H9 (cell line): ENCODE data around the gene ZNF212. TPM values are rescaled to one million over a fixed set of nuclear protein-coding genes. Genes with fewer than 3 reads are reported as not detected.

Source experiments
- DNase-seq: peaks from one replicate; pipeline ENCODE4 v3.0.0-alpha.2; 2017
- H2AFZ ChIP-seq: one replicate; pipeline ENCODE4 v1.6.1; 2013; ENCODE audit warnings: mild to moderate bottlenecking, low read length, control low read depth, moderate library complexity
- H2AK5ac ChIP-seq: 2 replicates; pipeline ENCODE4 v1.6.1; 2013; ENCODE audit warnings: low read length, control low read depth, mixed read lengths; ENCODE audit not compliant: insufficient read length
- H2BK120ac ChIP-seq: one replicate; pipeline ENCODE4 v1.6.1; 2013; ENCODE audit warnings: low read depth, mild to moderate bottlenecking, low read length, control low read depth, inconsistent platforms; ENCODE audit not compliant: poor library complexity, severe bottlenecking
- H2BK12ac ChIP-seq: 2 replicates; pipeline ENCODE4 v1.6.1; 2013; ENCODE audit warnings: low read length, control low read depth, mixed read lengths, low read depth; ENCODE audit not compliant: insufficient read length
- H2BK15ac ChIP-seq: 2 replicates; pipeline ENCODE4 v1.6.1; 2013; ENCODE audit warnings: low read depth, low read length, control low read depth
- H2BK20ac ChIP-seq: one replicate; pipeline ENCODE4 v1.6.1; 2013; ENCODE audit warnings: low read depth, mild to moderate bottlenecking, low read length, control low read depth, inconsistent platforms; ENCODE audit not compliant: poor library complexity, severe bottlenecking
- H2BK5ac ChIP-seq: 2 replicates; pipeline ENCODE4 v1.6.1; 2013; ENCODE audit warnings: low read length, control low read depth, mixed read lengths; ENCODE audit not compliant: insufficient read length
- H3K14ac ChIP-seq: 2 replicates; pipeline ENCODE4 v1.6.1; 2013; ENCODE audit warnings: low read length, control low read depth; ENCODE audit not compliant: insufficient read depth
- H3K18ac ChIP-seq: 2 replicates; pipeline ENCODE4 v1.6.1; 2013; ENCODE audit warnings: low read depth, mild to moderate bottlenecking, mixed read lengths, low read length, control low read depth; ENCODE audit not compliant: insufficient read length
- H3K23ac ChIP-seq: 2 replicates; pipeline ENCODE4 v1.6.1; 2013; ENCODE audit warnings: low read length, control low read depth, mixed read lengths, low read depth; ENCODE audit not compliant: insufficient read length
- H3K23me2 ChIP-seq: 2 replicates; pipeline ENCODE4 v1.6.1; 2013; ENCODE audit warnings: low read depth, mild to moderate bottlenecking, mixed read lengths, low read length, control low read depth; ENCODE audit not compliant: insufficient read length, poor library complexity, severe bottlenecking
- H3K27ac ChIP-seq: 2 replicates; pipeline ENCODE4 v1.5.1; 2013; ENCODE audit warnings: low read length, control low read depth, mixed read lengths, low read depth; ENCODE audit not compliant: insufficient read length
- H3K27me3 ChIP-seq: 2 replicates; pipeline ENCODE4 v1.6.1; 2013; ENCODE audit warnings: low read length, control low read depth, inconsistent platforms; ENCODE audit not compliant: insufficient read depth
- H3K4ac ChIP-seq: 2 replicates; pipeline ENCODE4 v1.6.1; 2013; ENCODE audit warnings: low read depth, mild to moderate bottlenecking, control low read depth, inconsistent platforms, low read length, moderate library complexity
- H3K4me1 ChIP-seq: 2 replicates; pipeline ENCODE4 v1.6.1; 2013; ENCODE audit warnings: low read length, control low read depth, inconsistent platforms; ENCODE audit not compliant: insufficient read depth
- H3K4me2 ChIP-seq: 2 replicates; pipeline ENCODE4 v1.6.1; 2013; ENCODE audit warnings: low read length, control low read depth, mixed read lengths; ENCODE audit not compliant: insufficient read length, insufficient read depth
- H3K56ac ChIP-seq: 2 replicates; pipeline ENCODE4 v1.6.1; 2013; ENCODE audit warnings: low read depth, mild to moderate bottlenecking, mixed read lengths, low read length, control low read depth; ENCODE audit not compliant: insufficient read length
- H3K79me1 ChIP-seq: 2 replicates; pipeline ENCODE4 v1.6.1; 2013; ENCODE audit warnings: low read depth, mild to moderate bottlenecking, moderate library complexity, low read length, control low read depth, inconsistent platforms; ENCODE audit not compliant: insufficient read depth, poor library complexity, severe bottlenecking
- H3K79me2 ChIP-seq: 2 replicates; pipeline ENCODE4 v1.6.1; 2013; ENCODE audit warnings: low read length, control low read depth, inconsistent platforms; ENCODE audit not compliant: insufficient read depth
- H3K9ac ChIP-seq: 2 replicates; pipeline ENCODE4 v1.6.1; 2013; ENCODE audit warnings: low read length, control low read depth, mixed read lengths; ENCODE audit not compliant: insufficient read length; ENCODE audit errors: extremely low read depth
- H3K9me3 ChIP-seq: one replicate; pipeline ENCODE4 v1.6.1; 2013; ENCODE audit warnings: low read depth, low read length, inconsistent platforms; ENCODE audit not compliant: control insufficient read depth
- H3T11ph ChIP-seq: one replicate; pipeline ENCODE4 v1.6.1; 2013; ENCODE audit warnings: mild to moderate bottlenecking, low read length, control low read depth, inconsistent platforms
- H4K20me1 ChIP-seq: one replicate; pipeline ENCODE4 v1.6.1; 2013; ENCODE audit not compliant: control insufficient read depth, insufficient read length, insufficient read depth
- H4K5ac ChIP-seq: 2 replicates; pipeline ENCODE4 v1.6.1; 2013; ENCODE audit warnings: low read depth, mild to moderate bottlenecking, mixed read lengths, low read length, control low read depth; ENCODE audit not compliant: insufficient read length
- H4K8ac ChIP-seq: replicated peaks from 2 replicates; pipeline ENCODE4 v1.6.1; 2013; ENCODE audit warnings: low read length, control low read depth, mixed read lengths, low read depth; ENCODE audit not compliant: insufficient read length
- H4K91ac ChIP-seq: 2 replicates; pipeline ENCODE4 v1.6.1; 2013; ENCODE audit warnings: low read depth, mild to moderate bottlenecking, moderate library complexity, mixed read lengths, low read length, control low read depth; ENCODE audit not compliant: insufficient read length
- H3K27ac Mint-ChIP-seq, 3 experiments: 2 replicates in 2 of 3; 3 replicates in 1 of 3; pipeline ENCODE4 v1.8.0; 2020 to 2021; ENCODE audit warnings: mixed read lengths in 3 of 3, mild to moderate bottlenecking in 1 of 3, moderate library complexity in 1 of 3
- H3K27me3 Mint-ChIP-seq: 2 replicates; pipeline ENCODE4 v1.8.0; 2021; ENCODE audit warnings: low read depth, mild to moderate bottlenecking, moderate library complexity, mixed read lengths
- H3K36me3 Mint-ChIP-seq, 3 experiments: 2 replicates in 2 of 3; 3 replicates in 1 of 3; pipeline ENCODE4 v1.8.0; 2020 to 2021; ENCODE audit warnings: low read depth in 3 of 3, mixed read lengths in 3 of 3; ENCODE audit not compliant: insufficient read depth in 1 of 3
- H3K4me1 Mint-ChIP-seq, 2 experiments: 2 replicates each; pipeline ENCODE4 v1.8.0; 2020; ENCODE audit warnings: mixed read lengths in 2 of 2
- H3K4me3 Mint-ChIP-seq, 2 experiments: 2 replicates in 1 of 2; 3 replicates in 1 of 2; pipeline ENCODE4 v1.8.0; 2020 to 2021; ENCODE audit warnings: mild to moderate bottlenecking in 2 of 2, mixed read lengths in 2 of 2, moderate library complexity in 1 of 2
- H3K9me3 Mint-ChIP-seq, 2 experiments: 2 replicates in 1 of 2; 3 replicates in 1 of 2; pipeline ENCODE4 v1.8.0; 2020; ENCODE audit warnings: mild to moderate bottlenecking in 2 of 2, mixed read lengths in 2 of 2, moderate library complexity in 1 of 2
- CTCF ChIP-seq: fragments of 200-600 bp; sonication (generic); conservative IDR thresholded peaks from 3 replicates; pipeline ENCODE4 v1.8.0; 2021; ENCODE audit warnings: antibody characterized with exemption, mild to moderate bottlenecking
- WGBS: extraction: QIAGEN DNeasy Blood & Tissue Kit; methylation state at CpG from one replicate; pipeline ENCODE4 v1.1.7; 2013; ENCODE audit warnings: missing lambda C conversion rate, low lambda C conversion rate, mixed read lengths; ENCODE audit not compliant: insufficient read length; ENCODE audit errors: extremely low coverage; 5-methylcytosine and 5-hydroxymethylcytosine counted together
- total RNA-seq: library from RNA; stranded (reverse); gene quantifications from 2 replicates; pipeline ENCODE4 v1.2.1, GENCODE V29; 2021

The ZNF212 gene
- total RNA-seq, 1 experiment from 2014 or later, result 21.1 TPM

- Histone ChIP-seq H3K79me1 (no peaks in the 10 kb centered on the region), H3K56ac (no peak overlapping the region), H2BK20ac (no peak overlapping the region), H3K4ac (no peak overlapping the region), H3K4me1 (no peaks in the 10 kb centered on the region), H4K5ac (no peak overlapping the region), H4K8ac (no peak overlapping the region), H2BK12ac (no peak overlapping the region), H3K9ac (no peak overlapping the region), H2AK5ac (no peak overlapping the region), H2BK120ac (no peak overlapping the region), H3K27me3 (no peaks in the 10 kb centered on the region), H3K23ac (no peak overlapping the region), H3K23me2 (no peaks in the 10 kb centered on the region), H2AFZ (no peak overlapping the region), H3T11ph (no peak overlapping the region), H3K18ac (no peak overlapping the region), H3K9me3 (no peaks in the 10 kb centered on the region), H4K91ac (no peak overlapping the region), H3K27ac (no peak overlapping the region), H2BK15ac (no peak overlapping the region), H3K14ac (no peak overlapping the region), H4K20me1 (no peaks in the 10 kb centered on the region), H3K79me2 (no peaks in the 10 kb centered on the region), H3K4me2 (no peak overlapping the region), H2BK5ac (no peak overlapping the region)
- peaks cover 2 to 17% (median 8%) of the 10 kb centered on the region in 3 experiments for H3K36me3 Mint-ChIP-seq
- no peaks in the 10 kb centered on the region for H3K9me3 Mint-ChIP-seq
- H3K4me1 Mint-ChIP-seq, result peaks cover 3 to 6% of the 10 kb centered on the region in 2 experiments
- H3K27me3 Mint-ChIP-seq, result no peaks in the 10 kb centered on the region
- no CpG with 5 or more reads among the region's 13 CpGs for WGBS
- H3K4me3 Mint-ChIP-seq, result no peak overlapping the region
- TF ChIP-seq CTCF, result no peak
- DNase-seq, result no peak
- no peak overlapping the region for H3K27ac Mint-ChIP-seq
Measured at GRCh38 chr7:149291036-149291780, 51.8 kb downstream of the ZNF212 start.
